Activated T-cell treated with anti-CD3 and anti-CD28 coated beads for 48 hours (primary cell): ENCODE results near the gene SCYGR2.

Experiments used
- DNase-seq: peaks from one replicate; pipeline ENCODE4 v3.0.0-alpha.2; 2020; ENCODE audit warnings: low read depth

SCYGR2 gene

GRCh38 chr2:227613272-227613660 is 14.6 kb downstream of the SCYGR2 start:
- no peak for DNase-seq

DNA sequence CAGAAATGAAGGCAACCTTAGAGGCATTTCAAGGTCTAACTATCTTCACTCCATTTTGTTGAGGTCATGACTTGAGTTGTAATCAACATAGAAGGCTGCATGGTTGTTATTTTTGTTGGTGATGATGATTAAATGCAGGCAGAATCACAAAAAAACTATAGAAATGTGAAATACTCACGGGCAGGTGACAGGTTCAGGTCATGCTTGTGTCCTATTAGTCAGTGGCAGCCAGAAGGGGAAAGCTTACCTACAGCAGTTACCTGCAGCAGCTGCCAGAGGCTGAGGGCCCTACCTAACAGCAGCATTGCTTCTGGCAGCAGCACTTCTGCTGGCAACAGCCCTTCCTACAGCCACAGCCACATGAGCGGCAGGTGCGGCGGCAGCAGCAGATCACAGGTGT is 15.6 kb downstream of the SCYGR2 start:
- no peak for DNase-seq

DNA sequence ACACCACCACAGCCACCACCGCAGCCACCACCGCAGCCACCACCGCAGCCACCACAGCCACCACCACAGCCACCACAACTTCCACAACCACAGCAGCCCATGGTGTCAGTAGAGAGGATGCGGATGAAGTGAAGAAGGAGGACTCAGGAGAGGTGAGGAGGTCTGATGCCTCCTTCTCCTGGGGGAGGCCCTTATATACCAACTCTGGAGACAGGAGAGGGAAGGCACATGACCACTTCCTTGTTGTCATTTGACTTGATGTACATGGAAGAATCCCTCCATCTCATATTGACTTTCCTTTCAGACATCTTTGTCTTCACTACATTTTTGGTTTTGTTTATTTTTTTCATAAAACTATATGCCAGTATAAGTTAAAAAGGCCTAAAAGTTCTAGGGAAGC is 16.0 kb downstream of the SCYGR2 start, which contains the start of gene SCYGR3:
TSS of gene SCYGR3 (minus strand) at position 101 of the 400 bp plus-strand sequence. CDS start at position 101, 0 bp downstream.
- no peak for DNase-seq

DNA sequence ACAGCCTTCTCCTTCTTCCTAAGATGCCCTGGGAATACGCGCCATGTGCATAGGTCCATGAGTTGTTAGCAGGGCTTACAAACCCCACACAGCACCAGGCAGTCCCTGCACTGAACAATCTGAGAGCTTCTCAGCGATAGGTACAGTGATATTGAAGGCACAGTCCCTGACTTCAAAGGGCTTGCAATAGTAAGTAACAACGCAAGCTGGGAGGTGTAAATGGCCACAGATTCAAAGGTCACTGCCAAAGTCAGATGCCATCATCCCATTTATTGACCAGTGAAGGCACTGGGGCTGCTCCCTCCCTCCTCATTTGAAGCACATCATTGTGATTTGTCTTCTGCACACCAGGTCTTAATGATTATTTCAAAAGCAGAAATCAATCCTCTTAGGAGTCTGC is 16.5 kb downstream of the SCYGR2 start:
- DNase-seq, result no peak

GRCh38 chr2:227615906-227616305 is 17.2 kb downstream of the SCYGR2 start:
- no peak for DNase-seq

GRCh38 chr2:227616631-227617030 is 17.9 kb downstream of the SCYGR2 start:
- DNase-seq, result no peak

DNA sequence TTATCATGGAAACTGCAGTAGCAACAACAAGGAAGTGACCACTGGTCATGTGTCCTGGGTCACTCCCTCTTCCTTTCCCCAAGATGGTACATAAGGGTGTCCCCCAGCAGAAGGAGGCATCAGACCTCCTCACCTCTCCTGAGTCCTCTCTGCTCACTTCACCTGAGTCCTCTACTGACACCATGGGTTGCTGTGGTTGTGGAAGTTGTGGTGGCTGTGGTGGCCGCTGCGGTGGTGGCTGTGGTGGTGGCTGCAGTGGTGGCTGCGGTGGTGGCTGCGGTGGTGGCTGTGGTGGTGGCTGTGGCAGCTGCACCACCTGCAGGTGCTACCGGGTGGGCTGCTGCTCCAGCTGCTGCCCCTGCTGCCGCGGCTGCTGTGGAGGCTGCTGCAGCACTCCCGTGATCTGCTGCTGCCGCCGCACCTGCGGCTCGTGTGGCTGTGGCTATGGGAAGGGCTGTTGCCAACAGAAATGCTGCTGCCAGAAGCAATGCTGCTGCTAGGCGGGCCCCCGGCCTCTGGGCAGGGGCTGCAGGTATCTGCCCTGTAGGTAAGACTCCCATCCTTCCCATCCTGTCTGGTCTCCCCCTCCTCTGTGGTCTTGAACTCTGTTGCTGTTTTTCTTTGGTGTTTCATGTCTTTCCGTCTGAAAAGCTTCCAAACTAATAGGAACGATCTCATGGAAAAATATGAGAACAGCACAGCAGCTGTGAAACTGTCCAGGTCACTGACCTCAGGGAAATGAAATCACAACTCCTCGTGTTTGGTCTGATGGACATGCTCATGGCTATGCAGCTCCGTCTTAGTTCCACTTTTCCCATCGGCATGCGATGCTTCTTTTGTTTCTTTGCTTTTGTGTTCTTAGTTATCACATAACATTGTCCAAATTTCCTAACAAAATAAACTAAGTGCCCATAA is 18.9 kb downstream of the SCYGR2 start, which contains the start of gene SCYGR4:
TSS of gene SCYGR4 (plus strand) at position 183 of the 915 bp plus-strand sequence. CDS start at position 183, 0 bp downstream.
- DNase-seq, result no peak

DNA sequence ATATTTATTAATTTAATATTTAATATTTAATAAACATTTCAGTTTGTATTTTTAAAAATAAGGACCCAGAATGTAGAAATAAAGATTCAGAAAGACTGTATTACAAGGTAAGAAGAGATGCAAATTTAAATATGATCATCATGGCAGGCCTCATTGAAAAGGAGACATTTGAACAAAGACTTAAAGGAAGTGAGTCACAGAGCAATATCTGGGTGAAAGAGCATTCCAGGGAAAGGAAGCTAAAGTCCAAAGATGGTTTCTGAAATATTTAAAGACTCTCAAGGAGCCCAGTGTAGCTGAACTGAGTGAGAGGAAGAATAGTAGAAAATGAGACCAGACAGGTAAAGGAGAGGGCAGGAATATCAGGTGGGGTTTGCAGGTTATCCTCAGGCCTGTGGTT is 24.5 kb downstream of the SCYGR2 start:
- no peak for DNase-seq

GRCh38 chr2:227625420-227625819 is 26.7 kb downstream of the SCYGR2 start:
- no peak for DNase-seq

DNA sequence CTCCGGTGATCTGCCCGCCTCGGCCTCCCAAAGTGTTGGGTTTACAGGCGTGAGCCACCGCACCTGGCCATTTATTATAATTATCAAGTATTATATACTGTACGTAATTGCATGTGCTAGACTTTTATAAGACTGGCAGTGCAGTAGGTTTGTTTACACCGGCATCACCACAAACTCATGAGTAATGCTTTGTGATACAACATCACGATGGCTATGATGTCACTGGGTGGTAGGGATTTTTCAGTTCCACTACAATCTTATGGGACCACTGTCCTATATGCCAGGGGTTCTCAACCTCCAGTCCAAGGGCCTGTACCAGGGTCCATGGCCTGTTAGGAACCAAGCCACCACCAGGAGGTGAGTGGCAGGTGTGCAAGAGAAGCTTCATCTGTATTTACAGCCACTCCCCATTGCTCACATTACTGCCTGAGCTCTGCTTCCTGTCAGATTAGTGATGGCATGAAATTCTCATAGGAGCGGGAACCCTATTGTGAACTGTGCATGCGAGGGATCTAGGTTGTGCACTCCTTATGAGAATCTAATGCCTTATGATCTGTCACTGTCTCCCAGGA is 28.0 kb downstream of the SCYGR2 start:
- DNase-seq, result no peak

GRCh38 chr2:227627769-227628168 is 29.1 kb downstream of the SCYGR2 start:
- no peak for DNase-seq

- no peak for DNase-seq
These were observed 30.7 kb downstream of the SCYGR2 start for GRCh38 chr2:227629435-227629834.

- DNase-seq, result no peak
These were observed 31.6 kb downstream of the SCYGR2 start for GRCh38 chr2:227630322-227630721.

- no peak for DNase-seq
These were observed 34.1 kb downstream of the SCYGR2 start for GRCh38 chr2:227632827-227633226.

DNA sequence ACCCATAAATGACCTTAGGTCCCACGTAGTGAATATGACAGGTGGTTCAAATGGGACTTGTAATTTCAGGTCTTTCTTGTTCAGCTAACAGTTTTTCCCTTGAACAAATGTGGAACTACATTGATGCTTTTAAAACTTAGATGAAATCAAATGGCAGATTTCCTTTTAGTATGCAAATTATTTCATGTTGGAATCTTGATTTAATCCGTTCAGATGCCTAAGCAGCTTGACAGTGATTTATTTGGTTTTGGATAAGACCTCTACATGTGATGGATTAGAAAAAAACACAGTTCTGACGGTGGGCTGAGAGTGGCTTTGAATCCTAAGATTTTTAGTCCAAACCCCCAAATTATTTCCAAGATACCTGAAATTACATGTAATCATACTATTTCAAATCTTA is 35.5 kb downstream of the SCYGR2 start:
- DNase-seq, result no peak

DNA sequence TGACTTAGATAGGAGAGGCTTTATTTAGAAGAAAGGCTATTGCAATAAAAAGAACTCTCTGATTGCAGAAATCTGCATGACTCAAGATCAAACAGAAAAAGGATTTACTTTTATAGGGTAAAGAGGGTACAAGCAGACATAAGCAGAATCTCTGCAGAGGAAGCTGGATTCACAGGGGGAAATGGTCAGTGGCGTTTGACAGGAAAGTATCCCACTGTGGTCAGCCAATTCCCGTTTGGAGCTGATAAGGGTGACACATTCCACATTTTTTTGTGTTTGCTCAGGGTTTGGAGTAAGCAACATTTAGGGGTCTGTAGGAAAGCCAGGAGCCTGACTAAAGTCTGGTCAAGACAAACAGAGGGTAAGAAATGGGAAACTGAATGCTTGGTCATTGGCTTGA is 44.0 kb downstream of the SCYGR2 start:
- no peak for DNase-seq

- DNase-seq, result no peak
These were observed 45.4 kb downstream of the SCYGR2 start for GRCh38 chr2:227643990-227644551.
